GM18498 (cell line): ENCODE data around the gene MVD.

ENCODE experiments used
- ATAC-seq: cut with Tn5 transposase; IDR thresholded peaks from one replicate; pipeline ENCODE4 v1.9.1; 2021; ENCODE audit warnings: mild to moderate bottlenecking, moderate library complexity; ENCODE audit not compliant: unreplicated experiment

The MVD gene

GRCh38 chr16:88662843-88663606, at the start of gene MVD:
MVD (minus strand) TSS chr16:88663091; CDS start chr16:88663080, 11 bp downstream.
- peak; percentile 92 for ATAC-seq

- no peak for ATAC-seq
Observed at GRCh38 chr16:88712362-88712979, 49.6 kb upstream of the MVD start.

DNA sequence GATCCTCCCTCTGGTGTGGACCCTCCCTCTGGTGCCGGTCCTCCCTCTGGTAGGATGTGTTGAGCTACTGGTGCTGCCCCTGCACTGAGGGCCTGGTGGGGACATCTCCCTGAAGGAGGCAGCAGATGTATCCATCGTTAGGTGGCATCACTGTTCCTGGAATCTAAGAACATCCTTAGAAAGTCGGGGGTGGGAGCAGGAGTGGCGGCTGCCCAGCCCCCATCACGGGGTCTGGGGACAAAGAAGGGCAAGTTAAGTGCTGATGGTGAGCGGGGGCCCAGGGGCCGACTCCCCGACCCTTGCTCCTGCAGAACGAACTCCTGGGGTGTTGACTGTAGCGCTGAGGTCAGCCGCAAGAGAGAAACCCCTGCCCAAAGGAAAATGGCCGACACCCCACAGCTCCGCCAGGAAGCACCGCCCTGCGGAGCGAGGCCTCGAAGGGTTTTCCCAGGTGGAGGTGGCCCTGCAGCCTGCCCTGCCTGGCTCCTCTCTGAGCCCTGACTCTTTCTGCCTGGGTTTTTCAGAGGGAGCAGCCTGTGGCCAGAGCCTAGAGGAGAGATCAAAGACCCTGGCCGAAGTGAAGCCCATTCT, 49.0 kb upstream of the MVD start:
- no peak for ATAC-seq

DNA sequence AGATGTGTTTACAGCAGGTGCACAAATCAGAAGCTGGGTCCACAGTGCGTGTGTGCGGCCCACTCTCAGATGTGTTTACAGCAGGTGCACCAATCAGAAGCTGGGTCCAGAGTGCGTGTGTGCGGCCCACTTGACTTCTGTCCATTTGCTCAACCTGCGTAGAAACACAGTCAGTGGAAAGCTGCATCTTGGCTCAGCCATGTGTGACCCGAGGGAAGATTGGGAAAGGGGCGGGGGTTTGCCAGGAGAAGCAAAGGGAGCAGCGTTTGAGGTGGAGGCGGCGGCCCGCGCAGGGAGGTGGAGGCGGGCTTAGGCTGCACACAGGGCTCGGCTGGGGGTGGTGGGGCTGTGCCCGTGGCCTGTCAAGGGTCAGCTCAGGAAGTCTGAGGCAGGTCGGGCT, 47.7 kb upstream of the MVD start:
- no peak for ATAC-seq

DNA sequence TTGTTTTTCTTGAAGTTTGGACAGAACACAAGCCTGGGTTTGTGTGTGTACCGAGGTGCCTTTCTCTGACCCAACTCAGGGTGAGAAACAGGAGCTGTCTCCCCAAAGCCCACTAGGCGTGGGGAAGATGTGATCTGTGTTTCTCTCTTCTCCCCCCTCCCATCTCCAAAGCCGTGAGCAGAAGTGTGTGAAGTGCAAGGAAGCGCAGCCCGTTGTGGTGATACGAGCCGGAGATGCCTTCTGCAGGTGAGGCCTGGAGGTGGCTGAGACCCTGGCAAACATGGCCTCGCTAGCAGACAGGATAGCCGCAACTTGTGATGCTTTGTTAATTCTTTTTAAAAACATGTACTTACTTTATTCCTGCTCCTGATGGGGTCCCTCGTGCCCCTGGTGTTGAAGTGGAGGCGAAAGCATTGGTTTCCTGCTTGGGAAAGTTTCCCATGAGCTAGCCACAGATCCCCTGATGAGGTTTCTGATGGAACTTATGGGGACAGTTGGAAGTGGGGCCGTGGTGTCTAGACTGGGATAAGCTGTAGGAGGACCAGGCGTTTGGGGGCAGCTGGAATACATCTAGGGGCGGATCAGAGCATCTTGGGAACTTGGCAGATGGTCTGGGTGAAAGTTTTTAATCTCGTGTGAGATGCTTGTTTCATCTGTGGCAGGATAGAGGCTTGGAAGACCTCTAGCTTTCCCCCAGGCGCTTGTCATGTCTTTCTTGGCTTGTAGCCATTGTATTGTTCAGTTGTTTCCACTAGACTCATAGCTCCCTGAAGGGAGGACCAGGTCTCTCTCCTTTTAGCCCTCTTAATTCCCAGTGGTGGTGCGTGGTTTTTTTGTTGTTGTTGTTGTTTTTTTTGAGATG, 44.3 kb upstream of the MVD start:
- no peak for ATAC-seq

- peak; percentile 69 for ATAC-seq
Observed at GRCh38 chr16:88706229-88706964, 43.5 kb upstream of the MVD start, which contains the start of the genes CTU2 and RNF166. CTU2 (plus strand) TSS chr16:88706503; CDS start chr16:88706531, 28 bp downstream. RNF166 (minus strand) TSS chr16:88706408; CDS start chr16:88706325, 83 bp downstream.

GRCh38 chr16:88705801-88706228, 42.9 kb upstream of the MVD start:
- ATAC-seq = peak; percentile 18

GRCh38 chr16:88705076-88705684, 42.3 kb upstream of the MVD start:
- ATAC-seq = no peak

GRCh38 chr16:88703486-88704309, 40.8 kb upstream of the MVD start:
- ATAC-seq = no peak

GRCh38 chr16:88702371-88703210, 39.7 kb upstream of the MVD start:
- ATAC-seq = no peak

DNA sequence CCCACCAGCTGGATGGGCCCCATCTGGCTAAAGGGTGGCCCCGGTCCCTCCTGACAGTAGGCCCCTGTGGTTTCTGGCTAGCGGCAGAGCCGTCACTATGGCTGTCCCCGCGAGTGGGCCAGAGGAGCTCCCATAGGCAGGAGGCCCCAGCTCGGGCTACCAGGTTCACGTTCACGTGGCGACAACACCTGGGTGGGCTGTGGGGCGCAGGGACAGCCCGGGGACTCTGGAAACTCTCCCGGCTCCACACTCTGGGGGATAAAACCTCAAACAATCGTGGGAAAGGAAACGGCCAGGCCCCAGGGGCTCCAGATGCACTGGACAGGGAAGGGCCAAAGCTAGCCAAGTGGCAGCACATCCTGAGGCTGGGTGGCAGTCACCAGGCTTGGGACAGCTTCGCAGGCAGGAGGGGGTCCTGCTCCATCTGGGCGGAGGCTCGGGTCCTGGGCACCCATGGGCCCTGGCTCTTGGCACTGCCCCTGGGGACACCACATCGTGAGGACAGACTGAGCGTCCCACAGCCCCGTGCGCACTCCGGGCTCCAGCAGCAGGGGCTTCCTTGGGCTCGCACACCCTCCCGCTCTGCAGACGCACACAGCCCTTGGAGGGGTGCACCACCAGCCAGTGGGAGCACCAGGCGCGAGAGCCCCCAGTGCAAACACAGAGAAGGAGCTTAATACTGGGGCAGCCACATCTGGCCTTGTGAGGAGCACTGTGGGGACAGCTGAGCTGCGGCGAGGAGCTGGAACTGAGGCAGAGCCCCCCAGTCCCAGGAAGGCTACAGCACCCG, 38.9 kb upstream of the MVD start:
- no peak for ATAC-seq

DNA sequence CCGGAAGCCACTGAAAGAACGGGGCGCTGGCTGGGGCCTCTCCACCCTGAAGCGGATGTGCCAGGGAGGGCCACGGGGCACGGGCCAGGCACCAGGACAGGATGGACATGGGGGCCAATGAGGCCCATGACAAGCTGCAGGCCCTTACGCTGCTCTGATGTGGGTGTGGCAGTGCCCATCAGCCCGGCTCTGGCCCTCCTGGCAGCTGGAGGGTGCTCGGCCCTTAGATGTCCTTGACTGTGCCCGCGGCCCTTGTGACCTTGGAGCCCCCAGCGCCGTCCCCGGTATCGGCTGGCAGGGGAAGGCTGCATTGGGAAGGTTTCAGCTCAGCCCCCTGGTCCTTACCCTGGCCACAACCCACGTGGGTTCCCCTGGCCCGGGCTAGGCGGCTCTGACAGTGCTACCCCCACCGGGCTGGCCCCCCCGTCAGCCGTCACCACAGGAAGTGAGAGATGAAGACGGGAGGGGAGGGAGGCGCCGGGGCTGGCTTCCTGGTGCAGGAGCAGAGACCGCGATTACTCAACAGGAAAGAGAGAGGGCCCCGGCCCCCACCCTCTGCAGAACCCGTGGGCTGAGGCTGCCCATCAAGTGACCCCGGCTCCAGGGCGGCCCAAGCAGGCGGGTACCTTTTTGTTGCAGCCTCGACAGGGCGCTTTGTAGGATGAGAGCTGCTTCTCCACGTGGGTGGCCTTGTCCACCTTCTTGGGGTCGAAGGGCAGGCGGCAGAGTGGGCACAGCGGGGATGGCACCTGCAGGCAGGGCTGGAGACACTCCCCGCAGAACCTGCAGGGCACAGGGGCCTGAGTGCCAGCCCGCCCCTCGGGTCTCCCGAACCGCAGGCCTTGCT, 38.0 kb upstream of the MVD start:
- ATAC-seq = peak; percentile 65

GRCh38 chr16:88700322-88700635, 37.4 kb upstream of the MVD start:
- no peak for ATAC-seq

DNA sequence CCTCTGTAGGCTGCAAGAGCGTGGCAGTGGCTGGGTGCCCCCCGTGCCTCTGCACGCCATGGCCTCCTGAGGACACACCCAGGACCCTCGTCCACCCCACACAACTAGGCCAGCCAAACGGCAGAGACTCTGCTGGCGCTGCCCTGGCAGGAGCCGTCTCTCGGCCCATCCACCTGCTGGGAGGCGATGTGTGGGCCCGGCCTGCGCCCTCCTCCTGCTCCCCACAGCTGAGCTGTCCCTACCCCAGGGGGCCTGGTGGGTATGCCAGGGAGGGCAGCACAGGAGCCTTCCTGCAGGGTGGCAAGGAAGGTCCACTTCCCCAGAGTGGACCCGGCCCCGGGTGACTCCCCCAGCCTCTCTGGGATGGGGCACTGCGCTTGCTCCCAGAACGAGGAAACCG, 36.3 kb upstream of the MVD start:
- no peak for ATAC-seq

DNA sequence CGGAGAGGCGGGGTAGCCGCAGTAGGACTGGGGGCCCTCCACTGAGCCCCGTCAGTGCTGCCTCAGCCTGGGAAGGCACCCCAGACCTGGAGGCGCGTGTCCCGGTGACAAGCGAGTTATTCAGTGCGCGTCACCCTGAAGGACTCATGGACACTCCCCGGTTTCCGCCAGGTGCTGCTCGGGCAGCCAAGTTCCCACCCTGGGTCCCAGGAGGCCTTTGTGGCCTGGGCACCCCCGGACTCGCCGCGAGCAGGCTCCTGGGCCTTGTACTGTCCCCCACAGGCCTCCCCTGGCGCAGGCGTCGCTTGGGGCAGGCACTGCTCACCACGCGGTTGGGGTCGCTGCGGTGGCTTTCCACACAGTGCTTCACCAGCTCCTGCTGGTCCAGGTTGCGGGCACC, 35.8 kb upstream of the MVD start:
- ATAC-seq = no peak

DNA sequence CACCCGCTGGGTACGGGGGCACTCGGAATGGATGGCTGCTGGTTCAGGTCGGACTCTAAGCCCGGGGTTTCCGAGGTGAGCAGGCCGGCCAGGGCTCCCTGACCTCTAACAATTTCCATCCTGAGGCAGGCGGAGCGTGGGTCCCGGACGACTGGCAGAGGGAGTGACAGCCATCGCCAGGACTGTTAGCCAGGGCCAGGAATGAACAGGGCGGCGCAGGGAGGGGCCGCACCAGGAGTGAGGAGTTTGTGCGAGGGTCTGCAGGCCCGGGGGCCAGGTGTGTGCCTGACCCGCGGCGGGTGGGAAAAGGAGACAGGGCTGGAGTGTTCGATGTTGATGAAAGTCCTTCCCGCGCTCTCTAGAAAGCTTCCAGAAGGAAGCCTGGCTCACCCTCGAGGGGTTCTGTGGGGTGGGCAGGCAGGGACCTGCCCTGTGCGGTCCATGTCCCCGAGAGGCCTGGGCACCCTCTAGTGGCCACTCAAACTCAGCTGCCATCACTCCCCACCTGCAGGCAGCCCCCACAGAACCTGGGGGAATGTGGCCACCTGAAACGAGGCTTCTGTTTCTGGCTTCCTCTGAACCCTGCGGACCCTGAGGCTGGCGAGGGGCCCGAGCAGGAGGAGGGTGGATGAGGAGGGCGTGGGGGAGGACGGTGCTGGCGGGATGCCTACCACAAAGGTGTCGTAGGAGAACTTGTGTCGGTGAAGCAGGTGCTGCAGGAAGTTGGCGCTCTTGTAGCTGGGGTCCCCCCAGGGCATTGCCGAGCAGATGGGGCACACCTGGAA, 35.1 kb upstream of the MVD start:
- ATAC-seq = no peak
